Neutrophil (primary cell): ENCODE data around the gene GOLGA7B.

Source experiments
- H3K27ac ChIP-seq: fragments of 200-600 bp; sonication (generic); 2 replicates; pipeline ENCODE4 v1.5.1; 2016; ENCODE audit warnings: mild to moderate bottlenecking, moderate library complexity
- H3K27me3 ChIP-seq: fragments of 200-600 bp; sonication (generic); 2 replicates; pipeline ENCODE4 v1.6.0; 2016; ENCODE audit warnings: mild to moderate bottlenecking
- H3K36me3 ChIP-seq: fragments of 200-600 bp; sonication (generic); 2 replicates; pipeline ENCODE4 v1.5.1; 2017
- H3K4me1 ChIP-seq, 2 experiments: fragments of 200-600 bp in 1 of 2; sonication (generic) in 1 of 2; 1 replicate in 1 of 2; 2 replicates in 1 of 2; pipeline versions ENCODE4 v1.5.1 to v1.6.1; 2013 to 2016; ENCODE audit warnings: low read depth in 1 of 2, low read length in 1 of 2, mild to moderate bottlenecking in 1 of 2, moderate library complexity in 1 of 2; ENCODE audit not compliant: control insufficient read depth in 1 of 2, insufficient read depth in 1 of 2
- H3K4me3 ChIP-seq, 2 experiments: fragments of 200-600 bp in 1 of 2; sonication (generic) in 1 of 2; 1 replicate in 1 of 2; 2 replicates in 1 of 2; pipeline ENCODE4 v1.5.1; 2013 to 2016; ENCODE audit warnings: low read depth in 1 of 2, low read length in 1 of 2, mild to moderate bottlenecking in 1 of 2, moderate library complexity in 1 of 2
- H3K9me3 ChIP-seq: fragments of 200-600 bp; sonication (generic); 2 replicates; pipeline ENCODE4 v1.5.1; 2016
- CTCF ChIP-seq: fragments of 200-600 bp; sonication (generic); IDR thresholded peaks from 2 replicates; pipeline ENCODE4 v1.5.1; 2016; ENCODE audit warnings: antibody characterized with exemption

Gene GOLGA7B

GRCh38 chr10:97825020-97825760 is 24.5 kb upstream of the GOLGA7B start:
- no peak overlapping the region for H3K27ac ChIP-seq
- no peaks in the 10 kb centered on the region for H3K36me3 ChIP-seq
- no peak for TF ChIP-seq CTCF
- H3K4me3 ChIP-seq = no peak overlapping the region
- peaks cover 53% of the 10 kb centered on the region for H3K27me3 ChIP-seq
- H3K9me3 ChIP-seq = no peaks in the 10 kb centered on the region
- H3K4me1 ChIP-seq = peaks cover 4 to 5% of the 10 kb centered on the region in 2 experiments

- no peak for TF ChIP-seq CTCF
- peaks cover 65% of the 10 kb centered on the region for H3K27me3 ChIP-seq
Measured at GRCh38 chr10:97826892-97827291, 22.8 kb upstream of the GOLGA7B start.

GRCh38 chr10:97827702-97828291 is 21.8 kb upstream of the GOLGA7B start:
- Histone ChIP-seq H3K4me1 (no peaks in the 10 kb centered on the region), H3K9me3 (no peaks in the 10 kb centered on the region), H3K27me3 (peaks cover 70% of the 10 kb centered on the region), H3K36me3 (no peaks in the 10 kb centered on the region), H3K27ac (no peak overlapping the region), H3K4me3 (no peak overlapping the region)
- TF ChIP-seq CTCF = no peak

More at GRCh38 chr10:97826892-97827291, 22.8 kb upstream of the GOLGA7B start:
- H3K9me3 ChIP-seq = no peaks in the 10 kb centered on the region
- no peaks in the 10 kb centered on the region for H3K4me1 ChIP-seq
- no peak overlapping the region for H3K27ac ChIP-seq
- no peaks in the 10 kb centered on the region for H3K36me3 ChIP-seq
- H3K4me3 ChIP-seq = no peak overlapping the region

- Histone ChIP-seq H3K9me3 (no peaks in the 10 kb centered on the region), H3K27ac (no peak overlapping the region), H3K4me1 (no peaks in the 10 kb centered on the region), H3K36me3 (no peaks in the 10 kb centered on the region), H3K27me3 (peaks cover 70% of the 10 kb centered on the region), H3K4me3 (no peak overlapping the region)
- TF ChIP-seq CTCF = no peak
Measured at GRCh38 chr10:97828721-97829120, 20.9 kb upstream of the GOLGA7B start.

- no peak overlapping the region for H3K27ac ChIP-seq
- H3K27me3 ChIP-seq = peaks cover 76% of the 10 kb centered on the region
- H3K36me3 ChIP-seq = no peaks in the 10 kb centered on the region
- no peak overlapping the region for H3K4me3 ChIP-seq
- no peaks in the 10 kb centered on the region for H3K4me1 ChIP-seq
- TF ChIP-seq CTCF = no peak
- no peaks in the 10 kb centered on the region for H3K9me3 ChIP-seq
Measured at GRCh38 chr10:97830064-97830463, 19.6 kb upstream of the GOLGA7B start.
